ENCODE data around the gene DOP1B.

Gene DOP1B

DNA sequence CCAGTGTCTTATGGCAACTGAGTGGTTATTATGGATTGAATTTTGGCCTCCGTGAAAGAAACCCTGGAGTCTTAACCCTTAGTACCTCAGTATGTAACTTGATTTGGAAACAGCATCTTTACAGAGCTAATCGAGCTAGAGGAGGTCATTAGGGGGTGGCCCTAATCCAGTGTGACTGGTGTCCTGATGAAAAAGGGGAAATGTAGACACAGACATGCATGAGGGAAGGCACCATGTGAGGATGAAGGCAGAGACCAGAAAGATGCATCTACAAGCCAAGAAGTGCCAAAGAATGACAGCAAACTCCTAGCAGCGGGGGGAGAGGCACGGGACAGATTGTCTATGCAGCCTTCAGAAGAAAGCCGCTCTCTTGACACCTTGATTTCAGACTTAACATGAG, 14.7 kb downstream of the DOP1B start:
- in situ Hi-C loops (cut with MboI; ENCODE audit: low sequenced_read_pairs, unreplicated experiment) = no loop called here

DNA sequence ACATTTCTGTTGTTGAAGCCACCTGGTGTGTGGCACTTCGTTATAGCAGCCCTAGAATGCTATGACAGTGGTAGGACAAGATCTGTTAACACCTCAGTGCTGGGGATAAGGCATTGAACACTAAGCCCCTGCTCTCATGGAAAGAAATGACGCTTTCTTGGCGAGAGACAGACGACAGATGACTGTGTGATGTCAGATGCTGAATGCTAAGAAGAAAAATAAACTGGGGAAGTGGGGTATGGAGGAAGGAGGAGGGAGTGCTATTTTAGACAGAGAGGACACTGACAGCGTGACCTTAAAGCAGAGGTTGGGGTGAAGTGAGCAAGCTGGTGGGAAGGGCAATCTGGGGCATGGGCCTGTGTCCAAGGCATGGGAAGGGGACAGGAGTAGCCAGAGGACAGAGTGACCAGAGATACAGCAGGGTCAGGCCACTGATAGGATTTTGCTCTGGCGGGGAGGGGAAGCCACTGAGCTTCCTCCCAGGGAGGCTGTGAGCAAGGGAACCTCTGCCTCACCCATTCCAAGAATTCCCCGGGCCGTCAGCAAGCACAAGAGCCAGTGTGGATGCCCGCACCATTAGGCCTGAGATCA, 15.2 kb downstream of the DOP1B start:
- DNase-seq (ENCODE audit: low spot score) = no peak
- in situ Hi-C loops (cut with MboI; ENCODE audit: low sequenced_read_pairs, unreplicated experiment) = no loop called here
- TF ChIP-seq, protein P1, sequence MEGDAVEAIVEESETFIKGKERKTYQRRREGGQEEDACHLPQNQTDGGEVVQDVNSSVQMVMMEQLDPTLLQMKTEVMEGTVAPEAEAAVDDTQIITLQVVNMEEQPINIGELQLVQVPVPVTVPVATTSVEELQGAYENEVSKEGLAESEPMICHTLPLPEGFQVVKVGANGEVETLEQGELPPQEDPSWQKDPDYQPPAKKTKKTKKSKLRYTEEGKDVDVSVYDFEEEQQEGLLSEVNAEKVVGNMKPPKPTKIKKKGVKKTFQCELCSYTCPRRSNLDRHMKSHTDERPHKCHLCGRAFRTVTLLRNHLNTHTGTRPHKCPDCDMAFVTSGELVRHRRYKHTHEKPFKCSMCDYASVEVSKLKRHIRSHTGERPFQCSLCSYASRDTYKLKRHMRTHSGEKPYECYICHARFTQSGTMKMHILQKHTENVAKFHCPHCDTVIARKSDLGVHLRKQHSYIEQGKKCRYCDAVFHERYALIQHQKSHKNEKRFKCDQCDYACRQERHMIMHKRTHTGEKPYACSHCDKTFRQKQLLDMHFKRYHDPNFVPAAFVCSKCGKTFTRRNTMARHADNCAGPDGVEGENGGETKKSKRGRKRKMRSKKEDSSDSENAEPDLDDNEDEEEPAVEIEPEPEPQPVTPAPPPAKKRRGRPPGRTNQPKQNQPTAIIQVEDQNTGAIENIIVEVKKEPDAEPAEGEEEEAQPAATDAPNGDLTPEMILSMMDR (IDR thresholded peaks at IDR 0.05; ENCODE audit: borderline replicate concordance, control extremely low read depth, extremely low read depth, insufficient read depth, missing control alignments) = no peak

More for the DNA sequence above, 14.7 kb downstream of the DOP1B start:
- no peak for DNase-seq (ENCODE audit: low spot score)
- TF ChIP-seq, protein P1 (IDR thresholded peaks at IDR 0.05; ENCODE audit: borderline replicate concordance, control extremely low read depth, extremely low read depth, insufficient read depth, missing control alignments) = no peak

DNA sequence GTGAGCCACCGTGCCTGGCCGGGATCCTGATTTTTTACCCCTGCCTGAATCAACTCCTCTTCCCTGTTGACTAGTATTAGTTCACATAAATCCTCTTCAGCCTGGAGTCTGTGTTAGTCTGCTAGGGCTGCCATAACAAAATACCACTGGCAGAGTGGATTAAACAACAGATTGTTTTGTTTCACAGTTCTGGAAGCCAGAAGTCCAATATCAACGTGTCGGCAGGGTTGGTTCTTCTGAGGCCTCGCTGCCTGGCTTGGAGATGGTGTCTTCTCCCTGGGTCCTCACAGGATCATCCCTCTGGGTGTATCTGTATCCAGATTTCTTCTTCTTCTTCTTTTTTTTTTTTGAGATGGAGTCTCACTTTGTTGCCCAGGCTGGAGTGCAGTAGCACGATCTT, 18.2 kb downstream of the DOP1B start:
- TF ChIP-seq, protein P1 (IDR thresholded peaks at IDR 0.05; ENCODE audit: borderline replicate concordance, control extremely low read depth, extremely low read depth, insufficient read depth, missing control alignments) = no peak
- no peak for DNase-seq (ENCODE audit: low spot score)
- in situ Hi-C loops (cut with MboI; ENCODE audit: low sequenced_read_pairs, unreplicated experiment) = no loop called here

DNA sequence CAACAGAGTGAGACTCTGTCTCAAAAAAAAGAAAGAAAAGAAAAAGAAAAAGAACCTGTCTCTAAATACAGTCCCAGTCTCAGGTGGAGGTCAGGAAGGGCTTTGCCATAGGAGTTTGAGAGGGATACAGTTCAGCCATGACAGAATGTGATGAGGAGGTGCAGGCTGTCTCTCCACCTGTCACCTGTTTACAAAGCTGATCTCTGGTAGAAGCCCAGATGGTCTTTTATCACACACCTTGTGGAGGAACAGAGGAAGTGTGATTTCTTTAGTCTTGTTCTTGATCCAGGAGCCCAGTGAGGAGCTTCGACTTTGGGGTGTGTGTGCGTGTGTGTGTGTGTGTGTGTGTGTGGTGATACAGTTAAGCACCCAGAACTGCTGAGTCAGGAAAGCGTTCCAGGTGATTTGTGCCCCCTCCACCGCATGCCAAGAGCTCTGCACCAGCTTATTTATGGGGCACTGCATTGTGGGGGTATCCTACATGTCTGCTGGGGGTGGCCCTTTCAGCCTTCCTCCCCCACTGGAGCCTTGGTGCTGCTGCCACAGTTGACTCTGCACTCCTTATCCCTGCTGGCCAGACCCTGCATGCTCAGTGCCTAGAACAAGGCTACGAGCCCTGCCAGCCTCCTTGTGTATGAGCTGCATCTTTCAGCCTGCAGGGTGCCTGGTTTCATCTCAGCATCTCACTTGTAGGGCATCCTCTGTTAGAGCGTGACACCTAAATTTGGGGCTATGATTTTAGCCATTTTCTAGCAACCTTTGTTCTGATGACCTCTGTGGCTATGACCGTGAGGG, 19.3 kb downstream of the DOP1B start:
- TF ChIP-seq, protein P1 (IDR thresholded peaks at IDR 0.05; ENCODE audit: borderline replicate concordance, control extremely low read depth, extremely low read depth, insufficient read depth, missing control alignments) = no peak
- in situ Hi-C loops (cut with MboI; ENCODE audit: low sequenced_read_pairs, unreplicated experiment) = no loop called here

DNA sequence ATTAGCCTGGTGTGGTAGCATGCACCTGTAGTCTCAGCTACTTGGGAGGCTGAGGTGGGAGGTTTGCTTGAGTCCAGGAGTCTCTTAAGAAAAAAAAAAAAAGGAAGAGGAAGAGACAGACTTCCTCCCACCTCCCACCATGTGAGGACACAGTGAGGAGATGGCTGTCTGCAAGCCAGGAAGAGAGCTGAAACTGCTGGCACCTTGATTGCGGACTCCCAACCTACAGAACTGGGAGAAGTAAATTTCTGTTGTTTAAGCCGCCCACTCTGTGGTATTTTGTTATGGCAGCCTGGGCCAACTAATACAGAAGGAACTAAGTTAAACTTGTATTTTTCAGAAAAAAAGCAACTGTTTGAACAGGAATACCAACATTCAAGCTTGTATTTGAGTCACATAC, 21.7 kb downstream of the DOP1B start:
- in situ Hi-C loops (cut with MboI; ENCODE audit: low sequenced_read_pairs, unreplicated experiment) = no loop called here
- no peak for DNase-seq (ENCODE audit: low spot score)
- TF ChIP-seq, protein P1 (IDR thresholded peaks at IDR 0.05; ENCODE audit: borderline replicate concordance, control extremely low read depth, extremely low read depth, insufficient read depth, missing control alignments) = no peak

More for the DNA sequence above, 19.3 kb downstream of the DOP1B start:
- DNase-seq (ENCODE audit: low spot score) = no peak

DNA sequence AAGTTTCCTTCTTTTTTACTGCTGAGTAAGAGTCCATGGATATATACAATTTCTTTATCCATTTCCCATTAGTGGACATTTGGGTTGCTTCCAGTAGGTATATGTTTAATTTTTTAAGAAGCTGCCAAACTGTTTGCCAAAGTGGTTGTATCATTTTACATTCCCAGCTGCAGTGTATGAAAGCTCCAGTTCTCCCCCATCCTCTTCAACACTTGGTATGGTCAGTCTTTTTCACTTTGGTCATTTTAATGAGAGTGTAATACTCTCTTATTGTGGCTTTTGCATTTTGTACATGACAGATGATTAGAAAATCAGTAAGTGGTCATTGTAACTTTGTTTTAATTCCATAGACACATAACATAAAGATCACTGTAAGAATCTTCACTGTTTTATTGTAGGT, 22.5 kb downstream of the DOP1B start:
- DNase-seq (ENCODE audit: low spot score) = no peak
- TF ChIP-seq, protein P1 (IDR thresholded peaks at IDR 0.05; ENCODE audit: borderline replicate concordance, control extremely low read depth, extremely low read depth, insufficient read depth, missing control alignments) = no peak
- in situ Hi-C loops (cut with MboI; ENCODE audit: low sequenced_read_pairs, unreplicated experiment) = no loop called here
